GM18502 (cell line): ENCODE measurements around the gene TRIM49C.
"Not testable (repeated sequence)": the region's sequence is repeated elsewhere in the genome, so short reads cannot be mapped to it uniquely, and the experiment has no call there.

ENCODE experiments used
- ATAC-seq: cut with Tn5 transposase; IDR thresholded peaks from one replicate; pipeline ENCODE4 v1.9.1; 2021; ENCODE audit warnings: mild to moderate bottlenecking; ENCODE audit not compliant: unreplicated experiment, poor library complexity

The TRIM49C gene, protein sequence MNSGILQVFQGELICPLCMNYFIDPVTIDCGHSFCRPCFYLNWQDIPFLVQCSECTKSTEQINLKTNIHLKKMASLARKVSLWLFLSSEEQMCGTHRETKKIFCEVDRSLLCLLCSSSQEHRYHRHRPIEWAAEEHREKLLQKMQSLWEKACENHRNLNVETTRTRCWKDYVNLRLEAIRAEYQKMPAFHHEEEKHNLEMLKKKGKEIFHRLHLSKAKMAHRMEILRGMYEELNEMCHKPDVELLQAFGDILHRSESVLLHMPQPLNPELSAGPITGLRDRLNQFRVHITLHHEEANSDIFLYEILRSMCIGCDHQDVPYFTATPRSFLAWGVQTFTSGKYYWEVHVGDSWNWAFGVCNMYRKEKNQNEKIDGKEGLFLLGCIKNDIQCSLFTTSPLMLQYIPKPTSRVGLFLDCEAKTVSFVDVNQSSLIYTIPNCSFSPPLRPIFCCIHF

DNA sequence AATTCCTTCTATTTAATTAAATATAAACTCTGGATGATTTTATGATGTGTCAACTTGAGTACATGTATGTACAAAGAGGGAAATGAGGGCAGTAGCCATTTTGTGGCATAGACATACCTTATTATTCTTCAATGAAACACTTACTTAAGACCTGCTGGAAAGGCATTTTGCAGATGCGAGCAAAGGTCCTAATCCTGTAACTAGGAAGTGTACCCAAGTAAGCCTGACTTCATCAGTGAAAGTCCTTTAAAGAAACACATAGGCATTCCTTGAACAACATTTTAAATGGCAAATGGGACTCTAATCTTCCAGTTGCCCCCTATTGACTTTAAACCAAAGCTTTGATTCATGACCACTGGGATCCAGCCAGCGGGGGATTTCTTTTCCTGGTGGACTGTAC, at the start of gene TRIM49C:
TSS of gene TRIM49C (plus strand) at position 301 of the 400 bp plus-strand sequence. CDS start 4,106 bp downstream, outside the sequence.
- not testable (repeated sequence) for ATAC-seq

DNA sequence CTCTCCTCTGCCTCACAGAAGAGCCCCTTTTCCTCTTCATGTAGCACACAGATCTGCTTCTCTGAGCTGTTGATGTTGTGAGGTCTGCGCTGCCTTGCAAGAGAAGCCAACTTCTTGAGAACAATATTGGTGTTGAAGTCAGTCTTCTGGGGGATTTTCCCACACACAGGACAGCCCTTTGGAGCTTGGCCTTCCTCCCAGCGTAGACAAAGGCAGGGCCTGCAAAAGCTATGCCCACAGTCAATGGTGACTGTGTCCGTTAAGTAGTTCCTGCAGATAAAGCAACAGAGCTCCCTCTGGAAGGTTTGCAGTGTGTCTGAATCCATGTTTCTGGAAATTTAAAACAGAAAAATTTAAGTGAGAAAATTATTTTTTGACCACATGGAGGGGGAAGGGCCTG, 6.7 kb upstream of the TRIM49C start:
- ATAC-seq, result not testable (repeated sequence)

DNA sequence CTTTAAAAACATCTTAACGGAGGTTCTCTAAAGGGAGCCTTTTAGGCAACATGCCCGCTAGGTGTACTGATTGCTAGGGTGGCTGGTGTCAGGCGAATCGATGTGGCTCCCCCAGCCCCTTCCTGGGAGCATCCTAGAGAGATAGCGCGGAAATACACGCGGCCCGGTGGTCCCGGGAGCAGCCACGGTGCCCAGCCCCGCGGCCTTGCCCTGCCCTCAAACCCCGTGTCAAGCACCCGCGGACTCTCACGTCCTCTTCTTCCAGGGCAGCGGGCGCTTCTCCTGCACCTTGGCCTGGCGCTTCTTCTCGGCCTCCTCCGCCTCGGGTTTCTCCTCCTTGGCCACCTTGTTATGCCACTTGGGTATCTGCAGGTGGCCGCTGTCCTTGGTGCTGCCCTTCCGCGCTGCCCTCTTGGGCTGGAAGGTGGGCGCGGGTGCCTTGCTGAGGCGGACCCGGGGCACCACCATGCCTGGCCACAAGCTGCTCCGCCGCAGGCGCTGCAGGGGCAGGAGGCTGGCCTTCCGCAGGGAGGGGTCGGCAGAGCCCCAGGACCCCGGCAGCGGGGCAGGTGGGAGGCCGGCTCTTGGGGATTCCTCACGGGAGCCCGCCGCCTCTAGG, 20.8 kb downstream of the TRIM49C start:
- not testable (repeated sequence) for ATAC-seq

DNA sequence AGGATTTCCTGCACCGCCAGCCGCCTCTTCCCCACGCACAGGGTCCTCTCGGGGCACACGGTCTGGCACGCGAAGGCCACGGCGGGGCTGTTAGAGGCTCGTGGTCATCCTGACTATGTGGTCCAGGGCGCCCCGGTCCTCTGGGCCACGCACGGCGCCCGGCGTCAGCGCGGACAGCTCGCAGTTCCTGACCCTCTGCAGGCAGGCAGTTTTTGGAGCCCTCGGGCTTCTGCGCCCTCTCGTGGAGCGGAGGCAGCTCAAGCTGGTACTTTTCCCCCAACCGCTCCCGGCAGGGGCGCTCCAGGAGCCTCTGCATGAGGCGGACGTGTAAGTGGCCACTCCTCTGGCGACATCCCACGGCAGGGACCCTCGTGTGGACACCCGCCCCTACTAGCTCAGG, 21.4 kb downstream of the TRIM49C start:
- ATAC-seq, result not testable (repeated sequence)

DNA sequence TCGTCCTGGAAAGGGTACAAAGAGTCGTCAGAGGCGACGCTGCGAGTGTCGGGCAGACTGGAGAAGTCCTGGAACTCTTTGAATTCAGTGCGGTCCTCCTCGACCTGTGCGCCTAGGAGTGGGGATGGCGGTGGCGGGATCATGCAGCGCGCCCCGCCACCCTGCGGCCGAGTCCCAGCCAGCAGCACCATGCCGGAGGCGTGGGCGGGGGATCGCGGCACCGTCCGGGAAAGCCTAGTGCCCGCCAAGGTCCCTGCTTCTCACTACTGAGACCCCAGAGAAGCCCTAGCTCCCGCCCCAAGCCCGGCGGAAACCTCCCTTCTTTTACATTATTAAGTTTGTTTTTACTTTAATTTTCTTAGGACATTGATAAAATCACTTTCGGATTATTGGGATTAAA, 22.6 kb downstream of the TRIM49C start:
- not testable (repeated sequence) for ATAC-seq

DNA sequence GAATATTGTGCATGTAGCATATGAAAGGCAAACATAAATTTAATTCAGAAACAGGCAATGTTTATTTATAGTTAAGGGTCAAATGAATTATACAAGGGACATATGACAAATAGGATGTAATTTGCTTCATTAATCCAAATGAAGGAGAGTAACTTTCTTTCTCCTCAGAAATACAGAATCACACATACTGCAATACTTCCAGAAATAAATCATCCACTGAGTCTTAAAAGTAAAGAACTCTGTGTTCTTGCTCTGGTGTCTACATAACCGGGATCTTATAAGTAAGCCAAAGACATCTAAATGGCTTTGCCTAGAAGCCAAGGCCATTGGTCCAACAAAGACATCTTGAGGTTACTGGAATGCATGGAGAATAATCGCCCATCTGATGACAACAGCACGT, 54.7 kb downstream of the TRIM49C start, which contains the start of gene UBTFL1:
TSS of gene UBTFL1 (plus strand) at position 301 of the 400 bp plus-strand sequence. CDS start at position 301, 0 bp downstream.
- ATAC-seq, result not testable (repeated sequence)

DNA sequence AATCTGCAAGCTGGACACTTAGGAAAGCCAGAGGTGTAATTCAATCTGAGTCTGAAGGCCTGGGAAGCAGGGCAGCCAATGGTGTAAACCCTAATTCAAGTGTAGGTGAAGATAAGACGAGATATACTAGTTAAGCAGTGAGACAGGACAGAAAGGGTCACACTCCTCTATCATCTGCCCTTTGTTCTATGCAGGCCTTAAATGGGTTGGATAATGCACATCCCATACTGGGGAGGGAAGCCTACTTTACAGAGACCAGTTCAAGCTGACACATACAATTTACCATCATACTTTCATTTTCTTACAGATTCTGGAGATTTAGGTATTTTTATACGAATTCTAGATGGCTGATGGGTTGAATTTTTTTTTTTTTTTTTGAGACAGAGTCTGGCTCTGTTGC, 57.8 kb downstream of the TRIM49C start:
- ATAC-seq, result not testable (repeated sequence)
